SH-SY5Y (cell line): ENCODE measurements around the gene TSPAN18.

ENCODE experiments used
- GATA2 ChIP-seq: IDR thresholded peaks from 2 replicates; pipeline ENCODE4 v1.6.1; 2011; ENCODE audit warnings: mild to moderate bottlenecking, low read depth, low read length
- GATA3 ChIP-seq: IDR thresholded peaks from 2 replicates; pipeline ENCODE4 v1.6.1; 2011; ENCODE audit warnings: low read depth, mild to moderate bottlenecking, low read length, moderate library complexity

DNA sequence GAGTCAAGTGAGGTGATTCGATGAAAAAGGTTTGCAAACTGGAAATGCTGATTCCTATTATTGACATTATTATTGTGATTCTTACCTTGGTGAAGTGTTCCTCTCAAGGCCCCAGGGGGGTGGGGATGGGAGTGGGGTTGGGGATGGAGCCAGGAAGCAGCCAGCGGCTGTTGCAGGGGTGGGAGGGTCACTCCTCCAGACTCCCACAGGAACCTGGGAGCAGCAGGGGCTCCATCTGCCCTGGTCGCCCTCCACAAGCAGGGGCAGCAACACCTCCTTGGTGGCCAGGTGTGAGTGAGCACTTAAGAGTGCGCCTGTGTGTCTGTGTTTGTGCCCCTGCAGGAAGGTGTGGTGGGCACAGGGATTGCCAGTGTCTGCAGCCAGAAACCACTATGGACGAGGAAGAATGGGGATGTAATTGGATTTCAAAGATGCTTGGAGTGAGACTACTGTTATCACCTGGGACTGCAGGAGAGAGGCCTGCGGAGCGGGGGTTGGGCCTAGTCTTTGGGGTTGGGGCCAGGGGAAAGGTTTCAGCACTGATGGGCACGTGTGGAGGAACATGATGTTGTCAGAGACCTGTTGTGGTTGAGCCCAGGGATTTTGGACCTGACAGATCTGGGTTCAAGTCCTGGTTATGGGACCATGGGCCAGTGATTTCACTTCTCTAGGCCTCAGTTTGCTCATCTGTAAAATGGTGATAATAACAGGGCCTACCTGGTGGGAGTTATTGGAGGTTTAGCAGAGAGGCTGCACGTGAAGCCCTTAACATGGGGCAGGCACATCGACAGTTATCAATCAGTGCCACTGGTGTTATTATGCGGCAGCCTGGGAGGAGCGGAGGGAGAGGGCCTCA is 227.5 kb downstream of the TSPAN18 start:
- TF ChIP-seq GATA2 = no peak
- no peak for TF ChIP-seq GATA3
